ENCODE results near the gene DNAJC16.

Gene DNAJC16

GRCh38 chr1:15531682-15532081 is 5.0 kb downstream of the DNAJC16 start:
- no peak for DNase-seq

GRCh38 chr1:15538771-15539170 is 12.1 kb downstream of the DNAJC16 start:
- DNase-seq: no peak

DNA sequence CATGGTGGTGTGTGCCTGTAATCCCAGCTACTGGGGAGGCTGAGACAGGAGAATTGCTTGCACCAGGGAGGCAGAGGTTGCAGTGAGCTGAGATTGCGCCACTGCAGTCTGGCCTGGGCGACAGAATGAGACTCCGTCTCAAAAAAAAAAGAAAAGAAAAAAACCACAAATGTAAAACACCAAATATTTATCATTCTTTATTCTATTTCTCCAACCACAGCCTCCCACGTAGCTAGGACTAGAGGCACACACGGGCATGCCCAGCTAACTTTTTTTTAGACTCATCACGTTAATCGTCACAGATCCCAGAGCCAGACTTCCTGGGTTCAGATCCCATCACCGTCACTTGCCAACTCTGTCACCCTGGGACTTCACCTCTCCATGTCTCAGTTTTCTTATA is 13.5 kb downstream of the DNAJC16 start:
- no peak for DNase-seq

GRCh38 chr1:15541231-15541792 is 14.7 kb downstream of the DNAJC16 start:
- no peak for DNase-seq

DNA sequence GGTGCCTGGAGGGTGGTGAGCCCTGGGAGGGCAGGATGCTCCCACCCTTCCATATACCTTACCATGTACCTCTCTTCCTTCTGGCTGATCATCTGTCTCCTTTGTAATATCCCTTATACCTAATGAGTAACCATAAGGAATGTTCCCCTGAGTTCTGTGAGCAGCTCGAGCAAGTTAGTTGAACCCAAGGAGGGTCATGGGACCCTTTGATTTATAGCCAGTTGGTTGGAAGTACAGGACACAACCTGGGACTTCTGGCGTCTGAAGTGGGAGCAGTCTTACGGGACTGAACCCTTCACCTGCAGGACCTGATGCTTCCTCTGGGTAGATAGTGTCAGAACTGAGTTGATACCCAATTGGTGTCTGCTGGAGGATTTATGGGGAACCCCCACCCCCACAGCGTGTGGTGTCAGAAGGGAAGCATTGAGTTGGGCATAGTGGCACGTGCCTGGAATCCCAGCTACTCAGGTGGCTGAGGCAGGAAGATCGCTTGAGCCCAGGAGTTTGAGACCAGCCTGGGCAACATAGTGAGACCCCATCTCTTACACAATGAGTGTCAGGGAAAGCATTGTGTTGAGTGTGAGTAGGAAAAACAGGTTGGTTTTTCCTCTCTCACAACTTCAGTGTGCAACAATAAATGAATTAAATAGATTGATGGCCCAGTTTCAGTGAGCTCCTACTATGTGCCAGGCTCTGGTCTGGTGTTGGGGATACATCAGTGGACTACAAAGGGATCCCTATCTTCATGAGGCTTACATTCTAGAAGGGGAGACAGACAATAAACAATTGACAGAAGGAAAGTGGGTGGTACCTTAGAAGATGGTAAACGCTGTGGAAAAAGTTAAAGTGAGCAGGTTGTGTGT is 16.0 kb downstream of the DNAJC16 start:
- DNase-seq: no peak

DNA sequence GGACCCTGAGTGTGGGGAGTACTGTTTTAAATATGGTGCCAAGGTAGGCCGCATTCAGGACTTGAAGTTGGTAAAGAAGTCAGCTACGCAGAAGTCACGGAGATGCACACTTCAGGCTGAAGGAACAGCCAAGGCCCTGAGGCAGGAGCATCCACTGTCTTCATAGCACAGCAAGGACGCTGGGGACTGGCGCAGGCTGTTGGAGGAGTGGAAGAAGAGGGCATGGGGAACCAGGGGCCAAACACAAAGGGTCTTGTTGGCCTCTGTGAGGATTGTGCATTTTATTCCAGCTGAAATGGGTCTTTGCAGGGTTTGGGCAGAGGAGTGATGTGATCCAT is 16.6 kb downstream of the DNAJC16 start:
- DNase-seq: peak in 2 of 56 donors; percentile 6 to 12

GRCh38 chr1:15543589-15544568 is 17.2 kb downstream of the DNAJC16 start:
- peak in 11 of 56 donors; percentile 7 to 47 (median 31) for DNase-seq

GRCh38 chr1:15546641-15547040 is 20.0 kb downstream of the DNAJC16 start:
- no peak for DNase-seq

DNA sequence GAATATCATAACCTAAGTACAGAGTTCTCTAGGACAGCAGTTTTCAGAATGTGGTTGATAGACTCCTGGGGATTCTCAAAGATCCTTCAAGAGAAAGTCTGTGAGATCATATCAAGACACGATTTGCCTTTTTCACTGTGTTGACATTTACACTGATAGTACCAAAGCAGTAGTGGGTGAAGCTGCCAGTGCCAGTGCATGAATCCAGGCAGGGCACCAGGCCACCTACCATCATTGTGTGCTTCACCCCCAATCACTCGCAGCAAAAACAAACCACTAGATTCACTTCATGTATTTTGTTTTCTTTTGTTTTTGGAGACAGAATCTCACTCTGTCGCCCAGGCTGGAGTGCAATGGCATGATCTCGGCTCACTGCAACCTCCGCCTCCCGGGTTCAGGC is 23.9 kb downstream of the DNAJC16 start:
- DNase-seq: no peak

- DNase-seq: no peak
Observed at GRCh38 chr1:15557008-15557407, 30.4 kb downstream of the DNAJC16 start.

GRCh38 chr1:15557594-15557993 is 30.9 kb downstream of the DNAJC16 start:
- no peak for DNase-seq

DNA sequence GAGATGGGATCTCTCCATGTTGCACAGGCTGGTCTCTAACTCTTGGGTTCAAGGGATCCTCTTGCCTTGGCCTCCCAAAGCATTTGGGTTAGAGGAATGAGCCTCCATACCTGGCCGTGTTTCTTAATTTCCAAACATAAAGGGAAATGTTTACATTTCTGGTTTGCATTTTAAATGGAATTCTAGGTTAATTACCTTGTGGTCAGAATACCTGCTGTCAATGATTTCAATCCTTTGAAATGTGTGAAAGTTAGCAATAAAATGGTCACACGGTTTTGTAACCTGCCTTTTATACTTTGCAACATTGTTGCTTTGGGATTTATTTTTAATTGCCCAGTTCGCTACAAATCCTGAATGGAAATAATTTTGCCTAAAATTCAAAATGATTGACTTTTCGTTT is 31.9 kb downstream of the DNAJC16 start:
- DNase-seq: no peak

GRCh38 chr1:15559189-15559810 is 32.7 kb downstream of the DNAJC16 start:
- DNase-seq: no peak

DNA sequence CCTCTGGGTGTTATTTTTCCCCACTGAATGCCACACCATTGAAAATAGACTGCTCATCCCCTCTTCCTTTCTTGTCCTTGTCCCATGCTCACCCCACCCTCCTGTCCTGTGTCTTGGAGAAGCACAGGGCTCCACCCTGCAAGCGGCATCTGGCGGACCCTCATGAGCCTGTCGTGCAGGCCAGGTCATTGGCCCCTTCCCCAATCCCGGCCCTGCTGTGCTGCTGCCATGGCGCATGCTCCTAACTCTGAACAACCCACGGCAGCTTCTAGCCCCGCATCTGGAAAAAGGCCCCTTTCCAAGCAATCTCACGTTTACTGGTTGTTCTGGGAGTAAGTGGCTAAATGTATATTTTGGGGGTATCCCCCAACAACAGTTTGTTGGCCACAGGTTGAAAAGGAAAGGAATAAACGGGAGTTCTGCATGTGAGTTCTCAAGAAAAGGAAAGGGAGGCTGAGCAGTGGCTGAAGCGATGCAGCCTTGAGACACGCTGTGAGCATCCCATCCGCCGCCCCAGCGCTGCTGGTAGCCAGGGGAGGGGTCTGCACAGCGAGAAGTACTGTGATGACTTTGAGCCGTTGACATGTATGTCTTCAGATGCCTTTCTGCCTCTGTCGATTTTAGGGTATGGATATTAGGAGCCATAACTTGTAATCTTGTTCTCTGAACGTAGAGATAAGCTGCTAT is 41.9 kb downstream of the DNAJC16 start:
- DNase-seq: no peak

DNA sequence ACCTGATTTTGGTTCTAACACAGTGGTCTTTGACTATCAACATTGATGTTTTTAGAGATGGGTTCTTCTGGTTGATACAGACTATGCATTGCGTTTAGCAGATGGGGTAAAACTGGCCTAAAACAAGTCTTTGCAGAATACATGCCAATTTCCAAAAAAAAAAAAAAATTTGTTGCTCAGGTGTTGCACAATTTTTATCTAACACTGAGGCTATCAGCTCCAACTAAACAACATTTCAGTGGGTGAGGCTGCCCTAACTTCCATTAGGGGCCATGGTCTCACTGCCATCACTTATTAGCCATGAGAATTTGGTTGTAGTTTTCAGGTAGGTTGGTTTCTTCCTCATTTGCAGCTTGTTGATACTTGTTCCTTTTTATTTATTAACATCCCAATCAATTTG is 44.2 kb downstream of the DNAJC16 start:
- DNase-seq: no peak

GRCh38 chr1:15571266-15571665 is 44.6 kb downstream of the DNAJC16 start:
- DNase-seq: no peak

- DNase-seq: peak in 4 of 56 donors; percentile 5 to 25 (median 18)
Observed at GRCh38 chr1:15573477-15573876, 46.8 kb downstream of the DNAJC16 start.

- peak in 10 of 56 donors; percentile 3 to 30 (median 13) for DNase-seq
Observed at GRCh38 chr1:15574741-15575140, 48.1 kb downstream of the DNAJC16 start.

GRCh38 chr1:15575549-15576150 is 49.0 kb downstream of the DNAJC16 start:
- DNase-seq: no peak

- DNase-seq: peak in 1 of 56 donors; percentile 23
Observed at GRCh38 chr1:15577691-15578090, 51.0 kb downstream of the DNAJC16 start.
